Fibroblast of pulmonary artery (primary cell): ENCODE results near the gene DHRS12.

Experiments
- DNase-seq: peaks from one replicate; pipeline ENCODE4 v3.0.0-alpha.2; 2010; ENCODE audit warnings: low read depth
- H3K4me3 ChIP-seq: replicated peaks from 2 replicates; pipeline ENCODE4 v1.5.1; 2011; ENCODE audit warnings: low read depth, mild to moderate bottlenecking, control low read depth, low read length, moderate library complexity
- TF ChIP-seq, protein P1 (sequence below): IDR thresholded peaks from 2 replicates; pipeline ENCODE4 v1.5.1; 2011; ENCODE audit warnings: mild to moderate bottlenecking, control low read depth, low read length, inconsistent platforms; ENCODE audit errors: missing control alignments

The DHRS12 gene

DNA sequence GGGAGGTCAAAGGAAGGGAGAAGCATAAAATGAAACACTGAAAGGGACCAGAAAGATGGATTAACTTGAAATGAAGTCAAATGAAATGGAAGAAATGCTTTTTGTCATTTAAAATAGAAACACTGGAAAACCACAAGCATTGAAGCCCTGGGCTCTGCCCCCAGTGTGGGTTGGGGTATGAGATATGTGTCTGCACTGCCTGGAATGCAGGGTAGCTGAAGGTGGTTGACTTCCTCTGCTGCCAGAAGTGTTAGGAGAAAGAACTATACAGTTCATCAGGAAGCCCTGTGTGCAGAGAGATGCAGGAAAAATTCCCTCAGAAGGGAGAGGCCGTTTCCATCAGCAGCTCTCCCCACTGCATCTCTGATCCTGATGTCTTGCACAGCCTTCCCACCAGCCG lies 69.2 kb downstream of the DHRS12 start:
- TF ChIP-seq, protein P1, sequence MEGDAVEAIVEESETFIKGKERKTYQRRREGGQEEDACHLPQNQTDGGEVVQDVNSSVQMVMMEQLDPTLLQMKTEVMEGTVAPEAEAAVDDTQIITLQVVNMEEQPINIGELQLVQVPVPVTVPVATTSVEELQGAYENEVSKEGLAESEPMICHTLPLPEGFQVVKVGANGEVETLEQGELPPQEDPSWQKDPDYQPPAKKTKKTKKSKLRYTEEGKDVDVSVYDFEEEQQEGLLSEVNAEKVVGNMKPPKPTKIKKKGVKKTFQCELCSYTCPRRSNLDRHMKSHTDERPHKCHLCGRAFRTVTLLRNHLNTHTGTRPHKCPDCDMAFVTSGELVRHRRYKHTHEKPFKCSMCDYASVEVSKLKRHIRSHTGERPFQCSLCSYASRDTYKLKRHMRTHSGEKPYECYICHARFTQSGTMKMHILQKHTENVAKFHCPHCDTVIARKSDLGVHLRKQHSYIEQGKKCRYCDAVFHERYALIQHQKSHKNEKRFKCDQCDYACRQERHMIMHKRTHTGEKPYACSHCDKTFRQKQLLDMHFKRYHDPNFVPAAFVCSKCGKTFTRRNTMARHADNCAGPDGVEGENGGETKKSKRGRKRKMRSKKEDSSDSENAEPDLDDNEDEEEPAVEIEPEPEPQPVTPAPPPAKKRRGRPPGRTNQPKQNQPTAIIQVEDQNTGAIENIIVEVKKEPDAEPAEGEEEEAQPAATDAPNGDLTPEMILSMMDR, result no peak
- DNase-seq, result no peak
- H3K4me3 ChIP-seq, result no peak overlapping the region

DNA sequence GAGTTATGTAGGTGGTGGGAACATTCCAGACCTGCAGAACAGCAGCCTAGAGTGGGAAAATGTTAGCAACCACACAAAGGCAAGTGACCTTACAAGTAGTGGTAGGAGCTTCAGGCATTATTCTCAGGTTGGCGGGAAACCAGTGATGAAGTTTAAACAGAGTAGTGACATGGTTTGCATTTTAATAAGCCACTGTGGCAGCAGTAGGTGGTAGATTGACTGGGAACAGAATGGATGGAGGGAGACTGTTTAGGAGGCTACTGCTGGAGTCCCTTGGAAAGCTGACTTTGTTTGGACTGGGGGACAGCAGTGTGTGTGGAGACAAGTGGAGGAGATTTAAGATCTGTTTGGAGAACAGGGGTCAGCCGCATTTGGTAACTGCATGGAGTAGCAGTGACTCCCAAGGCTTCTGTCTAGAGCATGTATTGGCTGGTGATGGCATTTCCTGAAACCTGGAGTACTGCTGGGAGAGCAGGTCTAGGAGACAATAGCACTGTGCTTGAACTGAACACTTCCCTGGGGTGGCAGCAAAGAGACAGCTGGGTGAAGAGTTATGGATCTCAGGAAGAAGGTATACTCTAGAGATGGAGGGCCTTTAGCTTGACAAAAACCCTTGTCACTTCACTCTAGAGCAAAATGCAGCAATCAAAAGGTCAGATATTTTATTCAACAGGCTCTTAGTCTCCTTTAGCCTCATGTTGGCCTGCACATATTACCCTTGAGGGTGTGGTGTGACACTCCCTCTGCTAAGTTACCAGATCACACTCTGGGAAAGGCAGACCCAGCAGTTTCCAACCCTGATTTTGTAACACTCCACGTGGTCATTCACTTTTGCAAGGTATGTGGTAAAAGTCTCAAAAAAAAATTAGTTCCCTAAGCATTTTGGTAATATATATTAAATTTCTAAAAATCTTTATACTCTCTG lies 70.3 kb downstream of the DHRS12 start:
- DNase-seq, result no peak
- H3K4me3 ChIP-seq, result no peak overlapping the region
- TF ChIP-seq, protein P1, result peak; percentile 13

DNA sequence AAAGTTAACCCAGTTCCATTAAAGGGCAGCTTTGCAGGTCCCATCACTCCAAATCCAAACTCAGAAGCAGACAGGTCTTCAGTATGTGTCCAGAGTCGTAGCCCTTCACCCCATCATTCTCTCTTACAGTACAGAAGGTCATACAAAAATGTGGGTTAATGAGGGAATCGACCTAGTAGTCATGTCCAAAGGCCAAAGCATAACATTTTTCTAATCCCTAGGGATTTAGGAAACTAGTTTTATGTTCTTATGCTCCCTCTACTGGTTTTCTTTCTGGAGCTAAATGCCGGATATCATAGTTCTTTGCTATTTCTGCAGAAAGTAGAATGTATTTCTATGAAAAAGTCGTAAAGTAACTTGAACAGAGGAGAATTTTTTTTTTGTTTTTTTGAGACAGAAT lies 72.2 kb downstream of the DHRS12 start:
- TF ChIP-seq, protein P1, result peak; percentile 59
- DNase-seq, result peak; percentile 81

DNA sequence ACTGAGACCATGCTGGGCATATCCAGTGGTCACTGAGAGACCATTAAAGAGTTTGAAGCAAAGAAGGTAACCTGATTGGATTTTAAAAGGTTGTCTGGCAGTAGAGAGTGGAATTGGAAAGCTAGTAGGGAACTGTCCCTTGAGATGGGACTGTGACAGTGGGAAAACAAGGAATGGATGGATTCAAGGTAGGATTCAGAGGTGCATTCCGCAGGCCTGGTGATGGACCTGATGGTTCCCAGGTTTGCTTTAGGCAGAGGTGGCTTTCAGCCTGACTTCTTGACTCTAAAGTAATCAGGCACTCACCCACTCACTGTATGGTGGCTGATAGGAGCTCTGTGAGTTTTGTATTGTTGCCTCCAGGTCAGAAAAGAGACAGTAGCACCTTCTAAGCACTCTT lies 73.0 kb downstream of the DHRS12 start:
- no peak for DNase-seq

More for the DNA sequence above, 72.2 kb downstream of the DHRS12 start:
- no peak overlapping the region for H3K4me3 ChIP-seq

DNA sequence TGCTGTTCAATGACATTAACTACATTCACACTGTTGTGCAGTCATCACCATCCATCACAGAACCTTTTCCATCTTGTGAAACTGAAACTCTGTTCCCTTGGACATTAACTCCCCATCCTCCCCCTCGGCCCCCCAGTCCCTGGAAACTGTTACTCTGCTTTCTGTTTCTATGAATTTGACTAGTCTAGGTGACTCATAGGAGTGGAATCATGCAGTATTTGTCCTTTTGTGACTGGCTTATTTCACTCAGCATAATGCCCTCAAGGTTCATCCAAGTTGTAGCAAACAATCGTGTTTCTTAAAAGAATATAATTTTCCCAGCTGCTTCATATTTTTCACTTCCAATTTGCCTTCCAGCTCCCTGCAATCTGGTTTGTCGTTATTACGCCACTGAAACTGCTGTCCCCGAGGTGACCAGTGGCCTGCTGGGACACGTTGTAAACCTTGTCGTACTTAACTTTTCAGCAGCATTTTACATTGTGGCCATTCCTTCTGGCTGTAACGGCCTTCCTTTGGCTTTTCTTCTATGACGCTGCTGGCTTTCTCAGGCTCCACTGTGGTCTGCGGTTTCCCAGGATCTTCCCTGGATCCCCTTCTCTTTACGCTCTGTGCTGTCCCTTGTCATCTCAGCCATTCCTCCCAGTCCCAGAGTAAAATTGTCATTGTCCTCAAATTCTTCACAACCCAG lies 74.0 kb downstream of the DHRS12 start:
- H3K4me3 ChIP-seq, result peak overlapping the region; percentile 25
- TF ChIP-seq, protein P1, result no peak
- peak; percentile 90 for DNase-seq

More for the DNA sequence above, 73.0 kb downstream of the DHRS12 start:
- TF ChIP-seq, protein P1, result no peak
- H3K4me3 ChIP-seq, result no peak overlapping the region

DNA sequence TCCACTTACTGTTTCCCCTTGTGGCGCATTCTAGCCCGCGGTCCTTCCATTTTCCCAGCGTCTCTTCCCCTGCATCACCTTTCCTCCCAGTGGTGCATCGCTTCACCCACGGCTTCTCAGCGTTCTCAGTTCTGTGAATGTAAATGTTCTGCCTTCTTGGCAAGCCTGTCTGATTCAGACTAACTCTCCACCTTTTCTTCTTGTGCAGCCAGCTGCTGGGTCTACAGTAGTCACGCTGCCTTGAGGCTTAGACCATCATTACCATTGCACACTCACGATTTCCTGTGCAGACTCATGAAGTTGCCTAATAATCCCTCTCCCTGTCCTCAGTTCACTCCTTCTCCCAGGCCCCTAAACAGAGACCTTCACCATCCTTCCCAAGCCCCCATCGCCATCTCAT lies 75.0 kb downstream of the DHRS12 start:
- no peak overlapping the region for H3K4me3 ChIP-seq
- DNase-seq, result peak; percentile 94
- TF ChIP-seq, protein P1, result no peak
